NCI-H128 (cell line): ENCODE results near the gene MALAT1.
A peak's percentile ranks its signal among the peaks of the same experiment; 100 is the strongest.

Experiments used
- DNase-seq: peaks from one replicate; lab custom pipeline; 2025; ENCODE audit not compliant: unreplicated experiment; lab: John Stamatoyannopoulos, UW

Gene MALAT1

DNA sequence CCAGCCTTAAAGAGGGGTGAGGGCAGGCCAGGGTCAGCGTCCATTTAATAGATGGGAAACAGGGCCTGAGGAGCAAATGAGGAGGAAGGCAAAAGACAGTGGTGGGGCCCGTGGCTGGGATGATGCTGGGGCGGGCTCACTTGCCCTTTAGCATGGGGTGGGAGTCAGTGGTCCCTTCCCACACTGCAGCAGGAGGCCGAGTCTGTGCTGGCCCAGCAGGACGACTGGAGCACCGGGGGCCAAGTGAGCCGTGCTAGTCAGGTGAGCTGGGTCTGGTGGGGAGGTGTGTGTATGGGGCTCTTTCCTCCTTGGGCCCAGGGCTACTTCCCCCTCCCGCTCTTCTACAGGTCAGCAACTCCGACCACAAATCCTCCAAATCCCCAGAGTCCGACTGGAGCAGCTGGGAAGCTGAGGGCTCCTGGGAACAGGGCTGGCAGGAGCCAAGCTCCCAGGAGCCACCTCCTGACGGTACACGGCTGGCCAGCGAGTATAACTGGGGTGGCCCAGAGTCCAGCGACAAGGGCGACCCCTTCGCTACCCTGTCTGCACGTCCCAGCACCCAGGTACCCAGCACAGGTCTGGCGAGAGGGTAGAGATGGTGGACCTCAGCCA is 38.9 kb downstream of the MALAT1 start:
- no peak for DNase-seq

DNA sequence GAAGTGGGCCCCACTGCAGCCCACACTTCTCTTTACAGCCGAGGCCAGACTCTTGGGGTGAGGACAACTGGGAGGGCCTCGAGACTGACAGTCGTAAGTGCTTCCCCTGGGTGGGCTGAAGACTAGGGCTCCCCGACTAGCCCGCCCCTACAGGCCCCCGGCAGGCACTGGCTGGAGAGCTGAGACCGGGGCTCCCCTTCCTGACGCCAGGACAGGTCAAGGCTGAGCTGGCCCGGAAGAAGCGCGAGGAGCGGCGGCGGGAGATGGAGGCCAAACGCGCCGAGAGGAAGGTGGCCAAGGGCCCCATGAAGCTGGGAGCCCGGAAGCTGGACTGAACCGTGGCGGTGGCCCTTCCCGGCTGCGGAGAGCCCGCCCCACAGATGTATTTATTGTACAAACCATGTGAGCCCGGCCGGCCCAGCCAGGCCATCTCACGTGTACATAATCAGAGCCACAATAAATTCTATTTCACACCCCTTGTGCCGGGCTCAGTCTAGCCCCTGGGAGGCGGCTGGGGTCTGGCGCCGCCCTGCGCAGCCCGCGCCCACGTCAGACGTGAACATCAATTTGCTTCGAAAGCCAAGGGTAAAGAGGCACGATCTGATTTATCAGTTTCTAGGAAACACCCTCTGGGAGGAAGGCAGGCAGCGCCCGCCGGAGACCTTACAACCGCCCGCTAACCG is 39.5 kb downstream of the MALAT1 start:
- DNase-seq, result no peak

DNA sequence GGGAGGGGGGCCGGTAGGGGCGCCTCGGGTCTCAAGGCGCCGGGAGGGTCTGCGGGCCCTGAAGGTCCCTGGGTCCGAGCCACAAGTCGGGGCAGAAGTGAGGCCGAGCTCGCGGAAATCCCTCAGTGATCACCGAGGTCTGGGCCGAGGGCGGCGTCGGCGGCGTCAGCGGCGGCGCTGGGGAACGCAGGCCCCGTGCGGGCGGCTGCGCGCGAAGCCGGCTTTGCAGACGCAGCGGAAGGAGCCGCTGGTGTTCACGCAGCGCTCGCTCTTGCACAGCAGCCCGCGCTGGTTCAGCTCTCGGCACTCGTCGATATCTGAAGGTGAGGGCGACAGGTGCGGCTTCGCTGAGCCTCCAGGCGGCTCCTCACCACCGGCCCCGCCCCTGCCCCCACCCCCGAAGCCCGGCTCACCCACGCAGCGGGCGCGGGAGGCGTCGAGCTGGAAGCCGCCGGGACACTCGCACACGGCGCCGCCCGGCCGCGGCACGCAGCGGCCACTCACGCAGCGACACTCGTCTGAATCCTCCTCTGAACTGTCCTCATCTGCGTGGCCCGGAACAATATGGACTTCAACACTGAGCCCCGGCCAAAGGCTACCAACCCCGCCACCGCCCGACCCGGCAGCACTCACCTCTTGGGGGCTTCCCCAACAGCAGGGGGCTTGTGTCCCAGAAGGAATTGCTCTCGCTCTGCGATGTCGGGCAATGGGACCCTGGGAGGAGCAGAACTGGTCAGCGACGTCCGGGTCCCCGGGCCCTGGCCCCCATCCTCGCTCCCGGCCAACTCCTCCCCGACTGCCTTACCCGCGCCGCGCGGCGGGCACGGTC is 40.3 kb downstream of the MALAT1 start:
- DNase-seq, result no peak

DNA sequence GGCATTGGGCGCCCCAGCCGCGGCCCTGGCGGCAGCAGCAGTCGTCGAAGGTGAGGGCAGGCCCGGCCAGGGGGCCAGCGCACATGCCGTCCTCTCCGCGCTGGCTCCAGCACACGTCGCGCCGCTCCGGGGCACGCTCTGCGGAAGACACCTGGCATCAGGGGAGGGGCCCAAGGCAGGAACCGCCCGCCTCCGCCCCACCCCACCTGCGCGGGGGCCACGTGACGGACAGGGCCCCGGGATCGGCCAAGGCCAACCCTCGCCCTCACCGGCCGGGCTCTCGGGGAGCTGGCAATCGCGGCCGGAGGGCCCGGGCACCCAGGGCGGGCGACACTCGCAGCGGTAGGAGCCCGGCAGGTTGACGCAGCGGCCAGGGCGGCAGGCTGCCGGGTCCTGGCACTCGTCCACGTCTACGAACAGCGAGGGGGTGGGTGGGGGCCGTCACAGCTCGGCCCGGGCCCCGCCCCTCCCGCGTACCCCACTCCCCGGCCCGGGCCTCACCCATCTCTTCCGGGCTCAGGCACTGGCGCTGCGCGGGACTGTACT is 41.0 kb downstream of the MALAT1 start:
- no peak for DNase-seq

DNA sequence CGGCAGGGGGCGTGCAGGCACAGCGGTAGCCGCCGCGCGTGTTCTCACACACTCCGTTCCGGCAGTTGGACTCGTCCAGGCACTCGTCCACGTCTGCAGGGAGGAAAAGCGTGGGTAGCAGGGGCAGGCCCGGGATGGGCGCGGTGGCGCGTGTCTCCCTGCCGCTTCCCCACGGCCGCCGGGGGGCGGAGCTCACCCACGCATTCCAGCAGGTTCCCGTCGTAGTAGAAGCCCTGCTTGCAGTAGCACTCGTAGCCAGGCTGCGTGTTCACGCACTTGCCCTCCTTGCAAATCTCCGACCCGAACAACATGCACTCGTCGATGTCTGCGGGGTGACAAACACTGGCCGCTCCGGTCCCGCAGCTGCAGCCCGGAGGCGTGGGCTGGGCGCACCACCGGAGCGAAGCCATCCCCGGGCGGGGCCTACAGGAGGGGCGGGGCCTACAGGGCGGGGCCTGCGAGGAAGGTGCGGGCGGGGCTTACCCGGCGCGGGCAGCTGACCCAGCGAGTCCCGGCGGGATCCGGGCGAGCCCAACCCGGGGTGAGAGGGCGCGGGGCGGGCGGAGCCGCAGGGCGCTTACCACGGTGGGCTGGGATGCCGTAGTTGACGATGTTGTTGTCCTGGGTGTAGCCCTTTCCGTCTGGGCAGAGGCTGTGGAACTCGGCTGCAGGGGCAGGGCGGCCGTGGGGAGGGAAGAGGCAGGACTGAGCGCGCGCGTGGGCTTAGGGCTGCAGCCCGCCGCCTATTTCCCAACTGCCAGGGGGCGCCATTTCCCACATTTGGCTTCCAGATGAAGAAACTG is 41.6 kb downstream of the MALAT1 start:
- peak; percentile 80 for DNase-seq

DNA sequence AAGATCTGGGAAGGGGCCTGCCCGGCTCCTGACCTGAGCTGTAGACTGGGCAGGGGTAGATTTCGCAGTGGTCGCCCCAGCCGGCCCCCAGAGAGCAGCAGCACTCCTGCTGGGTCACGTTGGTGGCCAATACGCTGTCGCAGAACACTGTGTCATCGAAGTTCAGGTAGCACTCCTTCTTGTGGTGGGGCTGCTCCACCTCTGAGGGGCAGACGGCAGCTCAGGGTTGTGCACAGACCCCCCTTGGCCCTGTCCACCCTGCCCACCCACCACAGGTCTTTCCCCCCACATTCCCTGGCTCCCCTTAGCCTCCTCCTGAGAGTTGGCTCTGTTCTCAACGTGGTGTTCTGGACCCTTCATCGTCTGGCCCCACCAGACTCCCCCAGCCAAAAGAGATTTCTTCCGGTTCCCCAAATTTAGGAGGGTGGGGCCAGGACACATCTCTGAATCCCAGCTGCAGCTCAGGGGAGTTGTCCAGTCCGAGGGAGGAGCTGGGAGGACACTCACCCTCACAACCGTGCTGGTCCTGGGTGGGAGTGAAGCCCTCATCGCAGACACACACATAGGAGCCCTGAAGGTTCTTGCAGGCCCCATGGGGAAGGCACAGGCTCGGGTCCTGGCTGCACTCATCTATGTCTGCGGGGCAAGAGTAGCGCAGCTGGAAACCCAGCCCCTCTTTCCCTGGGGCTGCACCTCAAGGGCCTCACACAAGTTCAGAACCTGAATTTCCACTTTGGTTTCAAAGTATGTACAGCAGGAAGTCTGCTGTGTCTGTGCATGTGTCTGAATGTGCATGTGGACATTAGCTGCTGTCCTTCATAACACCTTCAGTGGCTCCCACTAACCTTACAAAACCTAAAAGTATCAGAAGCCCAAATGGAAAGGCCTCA is 42.5 kb downstream of the MALAT1 start:
- DNase-seq, result no peak

DNA sequence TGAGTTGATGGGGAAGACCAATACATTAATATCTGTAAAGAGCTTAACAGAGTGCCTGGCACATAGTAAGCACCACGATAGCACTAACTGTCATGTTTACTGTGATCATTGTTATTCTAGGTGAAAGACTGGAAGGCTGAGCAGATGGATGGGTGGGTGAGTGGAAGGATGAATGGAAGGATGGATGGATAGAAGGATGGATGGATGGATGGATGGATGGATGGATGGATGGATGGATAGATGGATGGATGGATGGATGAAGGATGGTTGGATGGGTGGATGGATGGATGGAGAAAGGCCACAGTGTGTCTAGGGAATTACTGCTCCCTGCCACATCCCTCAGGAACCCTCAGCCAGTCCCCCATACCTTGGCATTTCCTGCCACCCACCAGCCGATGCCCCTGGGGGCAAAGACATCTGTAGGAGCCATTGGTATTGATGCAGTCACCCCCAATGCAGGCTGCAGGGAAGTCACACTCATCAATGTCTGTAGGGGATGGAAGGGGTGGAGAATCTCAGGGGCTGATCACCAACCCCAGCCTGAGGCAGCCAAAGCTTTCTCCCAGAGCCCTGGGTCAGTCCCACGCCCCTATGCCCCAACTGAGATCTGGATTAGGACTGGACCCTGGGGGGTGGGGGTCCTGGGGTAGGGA is 44.0 kb downstream of the MALAT1 start:
- DNase-seq, result no peak

DNA sequence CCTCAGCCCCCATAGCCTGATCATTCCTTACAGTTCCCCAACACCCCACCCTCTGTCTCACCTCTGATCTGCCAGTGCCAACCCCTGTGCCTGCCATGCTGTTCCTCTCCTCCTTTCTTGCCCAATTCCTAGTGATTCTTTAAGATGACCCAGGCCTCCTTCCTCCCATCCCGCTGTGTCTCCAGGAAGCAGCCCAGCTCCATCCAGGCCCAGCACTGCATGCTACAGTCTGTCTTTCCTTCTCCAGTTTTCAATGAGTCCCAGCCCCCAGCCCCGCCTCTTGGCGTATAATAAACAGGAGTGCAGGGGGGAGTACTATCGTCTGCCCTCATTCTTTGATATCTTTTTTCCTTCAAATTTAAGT is 47.0 kb downstream of the MALAT1 start:
- no peak for DNase-seq

DNA sequence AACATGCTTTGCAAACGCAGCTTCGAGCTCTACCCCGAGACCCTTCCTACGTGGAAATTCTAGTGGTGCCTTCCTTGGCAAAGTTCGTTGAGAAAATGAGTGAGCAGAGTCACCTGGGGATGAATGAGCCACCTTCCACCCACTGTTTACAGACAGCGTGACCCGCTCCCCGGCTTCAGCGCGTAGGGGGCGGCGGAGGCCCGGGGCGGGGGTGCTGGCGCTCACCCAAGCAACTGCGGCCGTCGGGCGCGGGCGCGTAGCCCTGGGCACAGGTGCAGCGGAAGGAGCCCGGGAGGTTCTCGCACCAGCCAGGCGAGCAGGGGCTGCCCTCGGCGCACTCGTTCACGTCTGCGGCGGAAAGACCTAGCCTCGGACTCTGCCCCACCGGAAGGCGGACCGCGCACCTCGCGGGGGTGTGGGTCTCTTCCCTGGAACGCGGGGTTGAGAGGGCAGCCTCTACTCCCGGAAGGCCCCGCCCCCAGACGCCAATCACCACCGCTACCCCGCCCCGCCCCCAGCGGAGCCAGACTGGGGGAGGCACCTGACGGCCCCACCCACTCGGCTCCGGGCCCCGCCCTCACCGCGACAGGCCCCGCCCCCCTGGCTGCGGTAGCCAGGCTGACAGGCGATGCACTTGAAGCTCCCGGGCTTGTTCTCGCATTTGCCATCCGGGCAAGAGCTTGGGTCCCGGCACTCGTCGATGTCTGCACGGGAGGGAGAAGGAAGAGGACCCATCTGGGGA is 47.5 kb downstream of the MALAT1 start:
- peak; percentile 80 for DNase-seq

DNA sequence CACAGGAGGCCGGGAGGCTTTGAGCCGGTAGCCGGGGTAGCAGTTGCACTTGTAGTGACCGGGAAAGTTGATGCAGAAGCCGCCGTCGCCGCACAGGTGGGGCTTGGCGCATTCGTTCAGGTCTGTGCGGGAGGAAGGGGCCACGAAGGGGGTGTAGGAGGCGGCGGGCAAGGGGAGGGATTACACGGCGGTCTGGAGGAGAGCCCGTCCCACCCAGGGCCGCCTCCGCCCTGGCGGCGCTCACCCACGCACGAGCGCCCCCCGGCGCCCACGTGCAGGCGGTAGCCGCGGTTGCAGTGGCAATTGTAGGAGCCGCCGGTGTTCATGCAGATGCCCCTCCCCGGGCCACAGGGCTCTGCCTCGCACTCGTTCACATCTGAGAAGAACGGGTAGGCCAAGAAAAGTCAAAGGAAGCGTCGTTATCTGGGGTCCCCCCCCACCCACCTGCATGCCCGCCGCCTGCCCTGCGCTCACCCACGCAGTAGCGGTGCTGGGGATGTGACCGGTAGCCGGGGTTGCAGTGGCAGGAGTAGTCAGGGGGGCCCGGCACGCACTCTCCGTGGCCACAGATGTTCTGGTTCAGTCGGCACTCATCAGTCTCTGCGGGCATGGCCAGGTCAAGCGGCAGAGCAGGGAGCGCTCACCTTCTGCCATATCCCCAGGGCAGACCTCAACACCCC is 48.7 kb downstream of the MALAT1 start:
- DNase-seq, result no peak

DNA sequence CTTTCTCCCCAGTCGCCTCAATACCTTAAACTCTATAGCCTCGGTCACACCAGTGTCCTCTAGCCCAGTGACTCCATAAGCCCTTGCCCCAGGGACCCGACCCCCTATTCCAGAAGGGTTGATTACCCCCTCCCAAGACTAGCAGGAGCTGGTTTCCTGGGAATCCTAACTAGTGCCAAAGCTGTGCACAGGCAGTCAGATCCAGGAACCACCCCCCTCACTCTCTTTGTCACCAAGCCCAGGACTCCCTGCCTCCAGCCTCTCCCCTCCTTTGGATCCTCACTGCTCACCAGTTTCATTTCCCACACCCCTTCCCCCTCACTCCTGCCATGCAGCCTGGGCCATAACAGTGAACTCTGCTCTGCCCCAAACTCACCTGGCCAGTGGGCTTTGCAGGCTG is 49.5 kb downstream of the MALAT1 start:
- no peak for DNase-seq

DNA sequence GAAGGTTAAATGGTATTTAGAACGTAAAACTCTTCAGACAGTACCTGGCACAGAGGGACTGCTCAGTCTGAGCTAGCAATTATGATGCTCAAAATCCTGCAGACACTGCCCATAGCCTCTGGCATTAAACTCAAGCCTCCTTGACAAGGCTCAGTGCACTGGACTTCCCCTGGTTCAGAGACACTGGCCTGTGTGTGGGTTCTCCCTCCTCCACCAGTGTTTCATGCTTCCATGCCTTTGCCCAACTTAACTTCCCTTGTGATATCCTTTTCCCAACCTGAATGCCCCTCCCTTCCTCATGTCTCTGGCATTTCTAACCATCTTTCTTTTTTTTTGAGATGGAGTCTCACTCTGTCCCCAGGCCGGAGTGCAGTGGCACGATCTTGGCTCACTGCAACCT is 50.3 kb downstream of the MALAT1 start:
- no peak for DNase-seq

DNA sequence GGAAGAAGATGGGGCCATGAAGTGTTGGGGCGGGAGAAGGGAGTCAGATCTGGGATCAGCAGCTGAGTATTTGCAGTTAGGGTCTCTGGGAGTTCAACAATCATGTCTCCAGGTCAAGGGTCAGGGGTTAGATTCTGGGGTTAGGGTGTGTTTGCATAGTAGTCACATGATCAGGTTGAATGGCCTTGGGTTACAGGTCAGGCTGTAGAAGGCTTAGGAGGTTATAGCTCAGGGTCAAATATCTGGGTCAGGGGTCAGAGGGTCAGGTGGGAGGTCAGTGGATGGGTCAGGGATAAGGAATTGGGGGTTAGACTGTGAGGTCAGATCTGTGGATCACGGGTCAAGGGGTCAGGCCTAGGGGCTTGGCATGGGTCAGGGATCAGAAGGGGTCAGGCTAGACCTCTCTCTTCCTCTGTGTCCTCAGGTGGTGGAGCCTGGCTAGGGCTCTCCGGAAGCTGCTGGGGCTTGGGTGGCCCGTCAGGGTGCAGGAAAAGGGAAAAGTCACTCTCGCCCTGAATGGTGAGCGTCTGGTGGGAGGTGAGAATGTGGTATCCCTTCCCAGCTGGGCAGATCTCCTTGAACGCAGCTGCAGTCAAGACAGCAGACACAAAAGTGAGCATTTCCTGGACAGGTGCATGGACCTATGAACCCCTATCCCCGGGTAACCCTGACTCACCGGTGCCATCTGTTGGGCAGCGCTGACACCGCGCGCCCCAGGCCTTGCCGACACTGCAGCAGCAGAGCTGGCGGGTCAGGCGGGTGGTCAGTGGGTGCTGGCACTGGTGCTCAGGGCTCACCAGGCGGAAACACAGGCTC is 52.9 kb downstream of the MALAT1 start:
- DNase-seq, result peak; percentile 42

DNA sequence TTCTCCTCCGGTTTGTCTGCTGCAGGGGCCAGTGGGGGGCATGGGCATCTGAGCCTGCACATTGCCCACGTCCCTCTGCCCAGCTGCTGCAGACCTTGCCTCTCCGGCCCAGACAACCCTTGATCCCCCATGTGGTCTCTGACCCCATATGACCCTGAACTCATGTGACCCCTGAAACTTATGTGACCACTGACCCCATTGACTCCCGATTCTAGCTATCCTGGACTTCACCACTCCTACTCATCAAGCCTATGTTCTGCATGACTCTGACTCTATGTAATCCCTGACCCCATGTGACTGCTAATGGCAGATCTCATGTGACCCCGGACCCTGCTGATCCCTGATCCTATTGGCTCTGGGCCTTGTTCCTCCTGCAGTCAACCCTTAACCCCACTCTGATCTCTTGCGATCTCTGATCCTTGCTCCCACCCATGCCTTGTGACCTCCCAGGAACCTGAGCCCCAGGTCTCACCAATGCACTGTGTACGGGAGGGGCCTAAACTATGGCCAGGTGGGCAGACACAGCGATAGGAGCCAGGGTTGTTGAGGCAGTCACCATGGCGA is 53.6 kb downstream of the MALAT1 start:
- no peak for DNase-seq

DNA sequence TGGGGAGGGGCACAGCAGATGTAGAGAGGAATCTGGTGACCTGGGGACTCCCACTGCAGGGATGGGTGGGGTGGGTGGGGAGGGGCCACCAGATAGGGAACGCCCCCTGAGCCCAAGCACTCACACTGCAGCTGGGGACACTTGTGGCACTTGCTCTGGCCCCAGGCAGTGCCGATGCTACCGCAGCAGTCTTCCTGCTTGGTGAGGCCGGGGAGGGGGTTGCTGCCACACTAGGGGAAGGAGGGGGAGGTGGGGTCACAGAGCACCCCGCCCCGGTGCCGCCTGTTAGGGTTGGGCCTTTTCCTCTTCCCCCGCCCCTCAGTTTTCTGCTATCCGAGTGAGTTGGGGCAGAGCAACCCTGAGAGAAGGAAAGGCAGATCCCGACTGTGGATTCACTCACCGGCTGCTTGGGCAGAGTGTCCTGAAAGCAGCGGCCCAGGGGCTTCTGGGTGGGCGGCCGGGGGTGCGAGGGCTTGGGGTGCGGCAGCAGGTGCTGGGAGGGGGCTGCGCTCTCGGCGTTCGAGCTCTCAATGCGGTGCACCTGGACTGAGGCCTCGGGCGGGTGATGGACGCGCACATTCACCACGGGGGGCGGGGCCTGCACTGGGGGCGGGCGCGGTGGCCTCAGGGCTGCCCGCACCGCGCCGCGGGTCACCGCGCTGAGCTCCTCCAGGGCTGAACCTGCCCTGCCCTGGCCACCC is 54.6 kb downstream of the MALAT1 start:
- no peak for DNase-seq

DNA sequence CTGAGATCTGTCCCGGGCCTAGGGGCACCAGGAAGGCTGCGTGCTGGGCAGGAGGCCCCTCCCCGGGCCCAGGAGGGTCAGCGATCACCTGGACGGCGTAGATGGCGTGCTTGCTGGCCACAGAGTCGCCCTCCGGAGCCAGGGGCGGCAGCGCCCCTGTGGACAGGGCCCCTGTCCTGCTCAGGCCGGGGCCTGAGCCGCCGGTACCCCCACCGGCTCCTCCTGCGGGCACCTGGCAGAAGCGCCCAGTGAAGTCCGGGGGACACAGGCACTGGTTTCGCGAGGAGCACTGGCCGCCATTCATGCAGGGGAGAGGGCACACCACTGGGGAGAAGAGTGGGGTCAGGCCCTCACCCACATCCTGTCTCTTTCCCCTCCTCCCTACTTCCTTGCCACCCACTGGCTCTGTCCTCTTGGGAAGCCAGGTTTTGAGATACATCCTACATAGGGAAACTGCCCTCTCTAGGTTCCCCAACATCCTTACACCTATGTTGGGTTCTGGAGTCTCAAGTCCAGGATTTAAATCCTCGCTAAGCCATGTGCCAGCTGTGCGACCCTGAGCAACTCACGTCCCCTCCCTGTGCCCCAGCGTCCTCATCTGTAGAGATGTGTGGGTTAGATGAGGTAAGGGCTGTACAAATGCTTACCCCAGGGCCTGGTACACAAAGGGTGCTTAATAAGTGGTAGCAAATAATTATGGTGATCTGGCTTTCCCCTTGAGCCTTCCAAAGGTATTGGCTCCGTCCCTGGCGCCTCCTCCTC is 55.4 kb downstream of the MALAT1 start:
- DNase-seq, result no peak
